Esophagus squamous epithelium (tissue), 5 donors: ENCODE results near the gene MNT. TPM values are rescaled to one million over a fixed set of nuclear protein-coding genes. Genes with fewer than 3 reads are reported as not detected.

Source experiments
- DNase-seq: peaks from one replicate; lab custom pipeline; 2025; lab: John Stamatoyannopoulos, UW
- H3K27ac ChIP-seq, 4 donors: fragments of 200-600 bp; sonication (generic); one replicate each; pipeline ENCODE4 v1.5.1; 2016 to 2019; ENCODE audit warnings: mild to moderate bottlenecking in 1 of 4
- H3K27me3 ChIP-seq, 4 donors: fragments of 200-600 bp; sonication (generic); 1 replicate in 3 of 4; 2 replicates in 1 of 4; pipeline versions ENCODE4 v1.5.1 to v1.6.0; 2017 to 2021; ENCODE audit warnings: antibody characterized with exemption in 1 of 4
- H3K36me3 ChIP-seq, 3 donors: fragments of 200-600 bp; sonication (generic); one replicate each; pipeline ENCODE4 v1.5.1; 2016 to 2019
- H3K4me1 ChIP-seq, 3 donors: fragments of 200-600 bp; sonication (generic); one replicate each; pipeline ENCODE4 v1.5.1; 2017 to 2019
- H3K4me3 ChIP-seq, 4 donors: fragments of 200-600 bp; sonication (generic); 1 replicate in 3 of 4; 2 replicates in 1 of 4; pipeline ENCODE4 v1.5.1; 2016 to 2019; ENCODE audit warnings: mild to moderate bottlenecking in 2 of 4, moderate library complexity in 1 of 4
- H3K9me3 ChIP-seq, 3 donors: fragments of 200-600 bp; sonication (generic); one replicate each; pipeline ENCODE4 v1.5.1; 2016 to 2019
- POLR2A ChIP-seq, 4 donors: fragments of 450-650 bp; IDR thresholded peaks; one replicate each; pipeline ENCODE4 v1.6.1; 2017; ENCODE audit warnings: antibody characterized with exemption in 4 of 4, mild to moderate bottlenecking in 4 of 4, moderate library complexity in 3 of 4
- WGBS, 2 donors: methylation state at CpG; one replicate each; pipeline ENCODE4 v1.1.5; 2018; 5-methylcytosine and 5-hydroxymethylcytosine counted together
- intact Hi-C: fragments of 100-400 bp; cut with DNase I; formaldehyde crosslinking; loops from one replicate; pipeline ENCODE4 v1.15.0; 2022
- total RNA-seq, 4 donors: library from RNA; depleted of rRNA; stranded (reverse); fragments of >200 nt; gene quantifications; one replicate each; pipeline ENCODE4 v1.1.0, GENCODE V29; 2016
- TF ChIP-seq, protein P1 (sequence below), 6 experiments: fragments of 450-650 bp in 4 of 6; fragments of 200-600 bp in 2 of 6; sonication (generic) in 2 of 6; IDR thresholded peaks; one replicate each; pipeline ENCODE4 v1.5.1; 2016 to 2019; ENCODE audit warnings: antibody characterized with exemption in 6 of 6, mild to moderate bottlenecking in 4 of 6, moderate library complexity in 4 of 6
- donor health status: DM: yes; HTN: yes; CAD: no.

Gene MNT
- total RNA-seq, 4 donors from 2014 or later = 7.2 to 23.0 (median 17.4) TPM

- Histone ChIP-seq H3K4me3 (no peak overlapping the region), H3K27ac (no peak overlapping the region), H3K36me3 (peaks cover 8 to 83% (median 17%) of the 10 kb centered on the region in 3 donors), H3K9me3 (no peaks in the 10 kb centered on the region), H3K4me1 (peaks cover 4 to 43% (median 8%) of the 10 kb centered on the region in 3 donors), H3K27me3 (no peaks in the 10 kb centered on the region)
- intact Hi-C loops = no loop called here
- 96% methylated on average over 8 of the region's 12 CpGs; no CpG with 5 or more reads in 1 of the 2 donors for WGBS, 2 donors
- DNase-seq = no peak
- no peak for TF ChIP-seq POLR2A (IDR thresholded peaks at IDR 0.05)
- TF ChIP-seq, protein P1, sequence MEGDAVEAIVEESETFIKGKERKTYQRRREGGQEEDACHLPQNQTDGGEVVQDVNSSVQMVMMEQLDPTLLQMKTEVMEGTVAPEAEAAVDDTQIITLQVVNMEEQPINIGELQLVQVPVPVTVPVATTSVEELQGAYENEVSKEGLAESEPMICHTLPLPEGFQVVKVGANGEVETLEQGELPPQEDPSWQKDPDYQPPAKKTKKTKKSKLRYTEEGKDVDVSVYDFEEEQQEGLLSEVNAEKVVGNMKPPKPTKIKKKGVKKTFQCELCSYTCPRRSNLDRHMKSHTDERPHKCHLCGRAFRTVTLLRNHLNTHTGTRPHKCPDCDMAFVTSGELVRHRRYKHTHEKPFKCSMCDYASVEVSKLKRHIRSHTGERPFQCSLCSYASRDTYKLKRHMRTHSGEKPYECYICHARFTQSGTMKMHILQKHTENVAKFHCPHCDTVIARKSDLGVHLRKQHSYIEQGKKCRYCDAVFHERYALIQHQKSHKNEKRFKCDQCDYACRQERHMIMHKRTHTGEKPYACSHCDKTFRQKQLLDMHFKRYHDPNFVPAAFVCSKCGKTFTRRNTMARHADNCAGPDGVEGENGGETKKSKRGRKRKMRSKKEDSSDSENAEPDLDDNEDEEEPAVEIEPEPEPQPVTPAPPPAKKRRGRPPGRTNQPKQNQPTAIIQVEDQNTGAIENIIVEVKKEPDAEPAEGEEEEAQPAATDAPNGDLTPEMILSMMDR (IDR thresholded peaks at IDR 0.05) = no peak
These were observed 36.1 kb downstream of the MNT start for GRCh38 chr17:2364763-2365116.

GRCh38 chr17:2363851-2364762, 36.8 kb downstream of the MNT start:
- no peak for TF ChIP-seq POLR2A (IDR thresholded peaks at IDR 0.05)
- TF ChIP-seq, protein P1 (IDR thresholded peaks at IDR 0.05) = no peak
- no peaks in the 10 kb centered on the region for H3K27me3 ChIP-seq
- no peaks in the 10 kb centered on the region for H3K9me3 ChIP-seq
- no peak for DNase-seq
- no peak overlapping the region for H3K27ac ChIP-seq
- peaks cover 7 to 44% (median 14%) of the 10 kb centered on the region in 3 donors for H3K4me1 ChIP-seq
- WGBS, 2 donors = 51 to 71% methylated on average over 10 to 16 of the region's 26 CpGs
- peaks cover 8 to 78% (median 17%) of the 10 kb centered on the region in 3 donors for H3K36me3 ChIP-seq
- intact Hi-C loops = no loop called here
- no peak overlapping the region for H3K4me3 ChIP-seq

DNA sequence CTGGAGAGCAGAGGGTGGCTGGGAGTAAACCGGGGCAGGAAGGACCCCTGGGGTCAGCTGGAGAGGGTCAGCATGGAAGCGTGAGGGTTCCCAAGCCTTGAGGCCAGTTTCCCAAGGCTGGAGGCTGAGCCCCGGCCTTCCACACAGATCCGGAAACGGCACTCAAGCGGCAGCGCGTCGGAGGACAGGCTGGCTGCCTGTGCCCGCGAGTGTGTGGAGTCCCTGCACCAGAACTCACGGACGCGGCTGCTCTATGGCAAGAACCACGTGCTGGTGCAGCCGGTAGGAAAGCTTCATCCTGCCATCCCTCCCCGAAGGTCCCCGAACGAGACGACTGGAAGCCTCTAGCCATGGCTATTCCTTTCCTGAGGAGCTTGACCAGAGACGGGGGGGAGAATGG, 37.5 kb downstream of the MNT start:
- Histone ChIP-seq H3K27me3 (no peaks in the 10 kb centered on the region), H3K36me3 (peaks cover 8 to 70% (median 17%) of the 10 kb centered on the region in 3 donors), H3K27ac (no peak overlapping the region), H3K9me3 (no peaks in the 10 kb centered on the region), H3K4me1 (peaks cover 11 to 45% (median 18%) of the 10 kb centered on the region in 3 donors), H3K4me3 (no peak overlapping the region)
- WGBS, 2 donors = 92% methylated on average over 10 to 13 of the region's 21 CpGs
- intact Hi-C loops = no loop called here
- TF ChIP-seq POLR2A (IDR thresholded peaks at IDR 0.05) = no peak
- no peak for DNase-seq

- Histone ChIP-seq H3K27ac (no peak overlapping the region), H3K4me3 (no peak overlapping the region), H3K36me3 (peaks cover 8 to 67% (median 17%) of the 10 kb centered on the region in 3 donors), H3K4me1 (peaks cover 11 to 41% (median 18%) of the 10 kb centered on the region in 3 donors), H3K9me3 (no peaks in the 10 kb centered on the region), H3K27me3 (no peaks in the 10 kb centered on the region)
- intact Hi-C loops = no loop called here
- no peak for DNase-seq
- no peak for TF ChIP-seq POLR2A (IDR thresholded peaks at IDR 0.05)
- TF ChIP-seq, protein P1 (IDR thresholded peaks at IDR 0.05) = no peak
- WGBS, 2 donors = 95 to 100% methylated on average over 6 to 9 of the region's 14 CpGs
These were observed 38.0 kb downstream of the MNT start for GRCh38 chr17:2362881-2363280.

DNA sequence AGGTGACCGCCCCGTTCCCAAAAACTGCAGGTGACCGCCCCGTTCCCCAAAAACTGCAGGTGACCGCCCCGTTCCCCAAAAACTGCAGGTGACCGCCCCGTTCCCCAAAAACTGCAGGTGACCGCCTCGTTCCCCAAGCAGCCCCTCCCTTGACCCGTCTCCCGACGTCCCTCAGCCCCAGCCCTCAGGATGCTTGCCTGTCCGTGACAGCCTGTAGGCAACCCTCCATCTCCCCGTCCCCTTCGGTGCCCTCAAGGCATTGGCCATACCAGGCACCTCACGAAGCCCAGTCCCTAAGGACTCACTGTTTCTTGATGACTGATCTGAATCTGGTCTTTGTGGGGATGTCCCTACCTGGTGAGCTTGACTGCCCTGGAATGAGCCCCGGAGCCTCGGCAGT, 38.4 kb downstream of the MNT start:
- WGBS, 2 donors = 93% methylated on average over 7 to 12 of the region's 19 CpGs
- H3K36me3 ChIP-seq = peaks cover 8 to 67% (median 17%) of the 10 kb centered on the region in 3 donors
- DNase-seq = no peak

More for the DNA sequence above, 38.4 kb downstream of the MNT start:
- TF ChIP-seq, protein P1 (IDR thresholded peaks at IDR 0.05) = no peak
- no peak for TF ChIP-seq POLR2A (IDR thresholded peaks at IDR 0.05)
- H3K4me3 ChIP-seq = no peak overlapping the region
- no peak overlapping the region for H3K27ac ChIP-seq
- intact Hi-C loops = no loop called here
- peaks cover 11 to 37% (median 18%) of the 10 kb centered on the region in 3 donors for H3K4me1 ChIP-seq
- H3K9me3 ChIP-seq = no peaks in the 10 kb centered on the region
- no peaks in the 10 kb centered on the region for H3K27me3 ChIP-seq
